Astrocyte of the spinal cord (primary cell): ENCODE results near the gene SP8.

ENCODE experiments used
- DNase-seq: peaks from one replicate; pipeline ENCODE4 v3.0.0; 2011; ENCODE audit warnings: low read depth, low spot score
- H3K4me3 ChIP-seq: 2 replicates; pipeline ENCODE4 v1.5.1; 2011; ENCODE audit warnings: low read depth, mild to moderate bottlenecking, low read length, moderate library complexity
- in situ Hi-C: cut with HindIII; loops from 2 replicates; pipeline ENCODE4 v1.10.0; 2017; ENCODE audit warnings: low sequenced_read_pairs
- TF ChIP-seq, protein P1 (sequence below): IDR thresholded peaks from 2 replicates; pipeline ENCODE4 v1.5.1; 2012; ENCODE audit warnings: low read depth, mild to moderate bottlenecking, low read length, inconsistent platforms

SP8 gene

DNA sequence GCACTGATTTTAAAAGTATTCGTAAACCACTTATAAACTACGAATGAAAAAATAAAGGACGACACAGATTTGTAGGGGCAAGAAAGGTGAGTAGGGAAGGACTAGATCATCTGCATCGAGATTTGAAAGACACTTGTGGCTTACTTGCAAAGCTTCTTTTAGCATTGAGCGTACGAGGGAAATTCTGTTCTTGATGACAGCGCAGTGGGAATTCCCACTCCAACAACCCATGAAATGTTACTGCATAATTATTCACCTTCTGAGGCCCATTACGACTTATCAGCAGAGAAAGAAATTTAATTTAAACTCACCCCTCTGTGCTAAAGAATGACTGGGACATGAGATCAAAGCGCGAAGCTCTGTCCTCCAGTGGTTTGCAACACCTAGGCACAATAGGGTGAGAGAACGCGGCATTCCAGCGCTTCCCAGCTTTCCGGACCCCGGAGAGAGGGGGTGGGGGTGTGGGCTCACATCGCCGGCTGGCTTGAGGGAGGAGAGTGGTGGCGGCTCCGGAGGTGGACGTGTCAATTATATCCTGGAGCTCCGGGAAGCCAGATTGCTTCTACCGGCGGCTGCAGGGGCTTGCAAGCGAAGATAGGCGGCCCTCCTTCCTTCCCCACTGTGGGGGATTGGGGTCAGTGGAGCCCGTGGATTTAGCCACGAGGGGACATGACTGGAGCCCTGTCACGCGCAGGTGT lies 10.3 kb downstream of the SP8 start:
- H3K4me3 ChIP-seq, result no peak overlapping the region
- DNase-seq, result no peak
- in situ Hi-C loops, result no loop called here
- TF ChIP-seq, protein P1, sequence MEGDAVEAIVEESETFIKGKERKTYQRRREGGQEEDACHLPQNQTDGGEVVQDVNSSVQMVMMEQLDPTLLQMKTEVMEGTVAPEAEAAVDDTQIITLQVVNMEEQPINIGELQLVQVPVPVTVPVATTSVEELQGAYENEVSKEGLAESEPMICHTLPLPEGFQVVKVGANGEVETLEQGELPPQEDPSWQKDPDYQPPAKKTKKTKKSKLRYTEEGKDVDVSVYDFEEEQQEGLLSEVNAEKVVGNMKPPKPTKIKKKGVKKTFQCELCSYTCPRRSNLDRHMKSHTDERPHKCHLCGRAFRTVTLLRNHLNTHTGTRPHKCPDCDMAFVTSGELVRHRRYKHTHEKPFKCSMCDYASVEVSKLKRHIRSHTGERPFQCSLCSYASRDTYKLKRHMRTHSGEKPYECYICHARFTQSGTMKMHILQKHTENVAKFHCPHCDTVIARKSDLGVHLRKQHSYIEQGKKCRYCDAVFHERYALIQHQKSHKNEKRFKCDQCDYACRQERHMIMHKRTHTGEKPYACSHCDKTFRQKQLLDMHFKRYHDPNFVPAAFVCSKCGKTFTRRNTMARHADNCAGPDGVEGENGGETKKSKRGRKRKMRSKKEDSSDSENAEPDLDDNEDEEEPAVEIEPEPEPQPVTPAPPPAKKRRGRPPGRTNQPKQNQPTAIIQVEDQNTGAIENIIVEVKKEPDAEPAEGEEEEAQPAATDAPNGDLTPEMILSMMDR, result no peak

DNA sequence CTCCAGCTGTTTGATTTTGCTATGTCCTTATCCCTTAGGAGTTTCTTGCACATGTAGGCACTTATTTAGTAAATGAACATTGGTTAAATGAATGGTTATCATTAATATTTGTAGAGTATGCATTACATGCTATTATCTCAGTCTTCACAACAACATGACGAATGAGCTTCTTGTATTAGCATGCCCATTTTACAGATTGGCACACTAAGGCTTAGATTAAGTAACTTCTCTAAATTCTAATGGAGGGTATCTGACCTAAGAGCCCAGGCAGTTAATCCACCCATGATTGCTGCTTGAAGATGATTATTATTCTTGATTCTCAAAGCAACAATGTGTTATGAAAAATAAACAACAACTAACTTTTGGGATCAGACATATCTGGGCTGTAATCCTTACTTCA lies 32.7 kb downstream of the SP8 start:
- TF ChIP-seq, protein P1, result no peak
- no peak overlapping the region for H3K4me3 ChIP-seq
- no peak for DNase-seq
- in situ Hi-C loops, result no loop called here

DNA sequence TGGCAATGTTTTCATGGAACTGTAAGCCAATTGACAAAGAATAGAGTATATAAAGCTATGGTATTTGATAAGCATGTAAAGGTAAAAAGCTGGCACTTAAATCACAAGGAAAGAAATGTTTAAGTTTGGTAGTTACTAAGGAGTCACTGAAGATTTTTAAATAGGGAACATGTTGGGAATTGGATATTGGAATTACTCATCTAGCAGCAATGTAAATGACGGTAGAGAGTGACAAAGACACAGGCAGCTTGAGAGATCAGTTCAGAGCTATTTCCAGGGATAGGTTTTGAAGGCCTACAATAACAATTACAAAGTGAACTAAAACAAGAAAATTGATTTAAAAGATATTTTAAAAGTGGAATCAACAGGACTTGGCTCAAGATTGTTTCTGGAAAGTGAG lies 36.8 kb downstream of the SP8 start:
- in situ Hi-C loops, result no loop called here
- H3K4me3 ChIP-seq, result no peak overlapping the region
- DNase-seq, result no peak
- TF ChIP-seq, protein P1, result no peak

DNA sequence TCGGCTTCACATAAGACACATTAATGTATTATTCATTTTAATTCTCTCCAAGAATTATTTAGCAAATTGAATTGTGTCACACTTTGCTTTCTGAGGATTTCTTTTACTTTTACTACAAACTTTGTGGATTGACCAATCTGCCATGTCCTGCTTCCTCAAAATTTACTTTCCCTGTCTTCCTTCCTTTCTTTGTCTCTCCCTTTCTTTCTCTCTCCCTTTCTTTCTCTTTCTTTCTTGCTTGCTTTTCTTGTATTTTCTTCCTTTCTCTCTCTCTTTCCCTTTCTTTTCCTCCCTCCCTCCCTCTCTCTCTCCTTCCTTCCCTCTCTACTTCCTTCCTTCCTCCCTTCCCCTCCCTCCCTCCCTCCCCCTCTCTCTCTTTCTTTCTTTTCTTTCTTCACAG lies 37.8 kb downstream of the SP8 start:
- TF ChIP-seq, protein P1, result no peak
- H3K4me3 ChIP-seq, result no peak overlapping the region
- in situ Hi-C loops, result no loop called here
- no peak for DNase-seq

DNA sequence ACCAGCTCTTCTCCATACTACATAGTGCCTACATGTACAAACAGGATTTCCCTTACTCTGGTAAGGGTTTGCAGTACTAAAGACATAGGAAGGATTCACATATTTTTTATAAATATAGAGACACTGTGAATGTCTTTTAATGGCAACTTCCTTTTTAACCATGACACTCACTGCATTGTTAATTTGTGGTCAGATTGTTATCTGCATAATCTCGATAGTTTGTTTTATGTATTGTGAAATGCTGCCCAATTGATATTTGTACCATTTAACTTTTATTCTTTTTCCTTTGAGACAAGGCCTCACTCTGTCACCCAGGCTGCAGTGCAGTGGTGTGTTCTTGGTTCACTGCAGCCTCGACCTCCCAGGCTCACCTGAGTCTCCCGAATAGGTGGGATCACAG lies 39.7 kb downstream of the SP8 start:
- no peak overlapping the region for H3K4me3 ChIP-seq
- DNase-seq, result no peak
- TF ChIP-seq, protein P1, result no peak
- in situ Hi-C loops, result no loop called here

DNA sequence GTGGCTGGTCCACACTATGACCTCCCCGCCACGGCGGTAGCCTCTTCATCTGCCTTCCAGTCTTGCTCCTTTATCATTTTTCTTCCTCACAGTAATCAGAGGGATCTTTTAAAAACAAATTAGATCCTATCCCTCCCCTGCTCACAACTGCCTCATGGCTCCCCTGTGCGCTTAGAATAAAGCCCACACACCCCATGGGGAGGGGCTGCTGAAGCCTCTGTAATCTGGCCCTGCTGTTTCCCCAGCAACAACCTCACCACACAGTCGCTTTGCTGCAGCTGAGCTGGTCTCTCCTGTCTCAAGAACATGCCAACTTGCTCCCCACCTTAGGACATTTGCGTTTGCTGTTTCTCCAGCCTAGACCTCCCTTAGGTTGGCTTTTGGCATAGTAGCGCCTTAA lies 41.0 kb downstream of the SP8 start:
- in situ Hi-C loops, result no loop called here
- DNase-seq, result no peak
- H3K4me3 ChIP-seq, result no peak overlapping the region
- TF ChIP-seq, protein P1, result no peak
